ENCODE measurements around the gene COL8A1.

DNA sequence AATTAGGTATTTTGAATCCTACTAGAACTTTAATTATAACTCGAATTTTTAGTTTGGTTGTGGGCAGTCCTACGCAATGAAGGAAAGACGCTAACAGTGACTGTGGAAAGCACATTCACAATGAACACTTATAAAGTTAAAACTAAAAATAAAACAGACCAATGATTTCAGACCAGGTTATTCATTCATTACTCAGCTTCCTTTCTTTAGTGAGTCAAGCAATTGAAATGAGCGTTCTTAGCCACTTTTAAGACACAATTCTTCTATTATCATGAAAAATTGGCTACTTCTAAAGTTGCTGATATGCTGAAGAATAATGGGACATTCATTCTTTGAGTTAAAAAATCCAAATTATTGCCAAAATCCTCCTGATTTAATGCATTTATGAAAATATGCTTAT lies 113.3 kb downstream of the COL8A1 start:
- TF ChIP-seq CTCF (IDR thresholded peaks at IDR 0.05) (no peak), POLR2A (IDR thresholded peaks at IDR 0.05) (no peak)

Data from testis (tissue), 2 donors.